Measurements from ENCODE around the gene SDR9C7.

DNA sequence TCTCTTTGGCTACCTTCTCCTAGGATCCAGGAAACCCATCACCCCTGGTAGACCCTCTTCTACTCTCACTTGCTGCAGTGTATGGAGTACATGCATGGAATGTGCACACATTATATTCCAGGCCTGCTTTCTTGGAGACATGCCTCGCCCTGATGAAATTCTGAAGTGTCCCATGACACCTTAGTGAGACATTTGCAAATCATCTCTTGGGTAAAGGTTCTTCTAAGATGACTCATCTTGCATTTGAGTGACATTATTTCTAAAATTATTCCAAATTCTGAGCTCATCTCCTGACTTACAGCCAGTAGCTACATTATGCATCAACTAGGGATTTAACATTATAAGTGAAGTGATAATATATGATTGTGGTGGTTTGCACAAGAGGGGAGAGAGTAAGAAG, 49.8 kb downstream of the SDR9C7 start:
- TF ChIP-seq POLR2A (IDR thresholded peaks at IDR 0.05) (no peak), POLR2AphosphoS5 (IDR thresholded peaks at IDR 0.05) (no peak), EP300 (IDR thresholded peaks at IDR 0.05) (no peak)
- TF ChIP-seq, protein P1, sequence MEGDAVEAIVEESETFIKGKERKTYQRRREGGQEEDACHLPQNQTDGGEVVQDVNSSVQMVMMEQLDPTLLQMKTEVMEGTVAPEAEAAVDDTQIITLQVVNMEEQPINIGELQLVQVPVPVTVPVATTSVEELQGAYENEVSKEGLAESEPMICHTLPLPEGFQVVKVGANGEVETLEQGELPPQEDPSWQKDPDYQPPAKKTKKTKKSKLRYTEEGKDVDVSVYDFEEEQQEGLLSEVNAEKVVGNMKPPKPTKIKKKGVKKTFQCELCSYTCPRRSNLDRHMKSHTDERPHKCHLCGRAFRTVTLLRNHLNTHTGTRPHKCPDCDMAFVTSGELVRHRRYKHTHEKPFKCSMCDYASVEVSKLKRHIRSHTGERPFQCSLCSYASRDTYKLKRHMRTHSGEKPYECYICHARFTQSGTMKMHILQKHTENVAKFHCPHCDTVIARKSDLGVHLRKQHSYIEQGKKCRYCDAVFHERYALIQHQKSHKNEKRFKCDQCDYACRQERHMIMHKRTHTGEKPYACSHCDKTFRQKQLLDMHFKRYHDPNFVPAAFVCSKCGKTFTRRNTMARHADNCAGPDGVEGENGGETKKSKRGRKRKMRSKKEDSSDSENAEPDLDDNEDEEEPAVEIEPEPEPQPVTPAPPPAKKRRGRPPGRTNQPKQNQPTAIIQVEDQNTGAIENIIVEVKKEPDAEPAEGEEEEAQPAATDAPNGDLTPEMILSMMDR (IDR thresholded peaks at IDR 0.05) = no peak
